Ramos (cell line): ENCODE results near the gene NCSTN.

Source experiments
- in situ Hi-C: fragments of 300-500 bp; cut with MboI; formaldehyde crosslinking; loops from one replicate; pipeline ENCODE4 v1.14.3; 2022; ENCODE audit warnings: low sequenced_read_pairs; ENCODE audit not compliant: unreplicated experiment

The NCSTN gene

GRCh38 chr1:160346958-160347357 lies 3.8 kb downstream of the NCSTN start:
- in situ Hi-C loops: no loop called here

DNA sequence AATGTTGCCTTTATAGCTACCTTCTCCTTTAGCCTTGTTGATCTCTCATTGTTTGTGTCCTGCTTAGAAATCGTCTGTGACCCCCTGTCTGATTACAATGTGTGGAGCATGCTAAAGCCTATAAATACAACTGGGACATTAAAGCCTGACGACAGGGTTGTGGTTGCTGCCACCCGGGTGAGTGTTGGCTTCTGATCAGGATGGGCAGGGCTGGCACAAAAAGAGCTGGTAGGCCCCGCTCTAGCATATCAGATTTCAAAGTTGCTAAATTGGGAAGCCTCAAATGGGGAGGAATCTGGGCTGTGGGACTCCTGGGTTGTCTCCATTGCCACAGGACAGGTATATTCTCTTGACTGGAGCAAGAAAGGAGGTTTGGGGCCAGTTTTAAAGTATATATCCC lies 8.4 kb downstream of the NCSTN start:
- in situ Hi-C loops: no loop called here

GRCh38 chr1:160352555-160352954 lies 9.4 kb downstream of the NCSTN start:
- in situ Hi-C loops: no loop called here

DNA sequence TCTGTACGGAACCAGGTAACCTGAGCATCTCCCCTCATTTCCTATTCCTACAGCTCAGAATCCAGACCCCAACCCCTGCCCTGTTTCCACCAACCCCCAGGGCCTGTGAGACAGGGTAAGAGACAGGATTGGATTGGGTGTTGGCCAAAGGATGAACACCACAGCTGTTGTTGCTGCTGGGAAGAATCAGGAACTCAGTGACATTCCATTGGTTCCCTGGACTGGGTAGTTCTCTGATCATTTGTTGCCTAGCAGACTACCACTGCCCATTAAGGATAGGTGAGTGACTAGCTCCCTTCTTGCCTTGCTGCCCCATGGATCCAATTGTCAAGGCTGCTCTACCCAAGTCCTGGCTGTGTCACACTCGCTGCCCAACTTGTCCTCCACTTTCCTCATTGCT lies 10.0 kb downstream of the NCSTN start:
- in situ Hi-C loops: no loop called here

DNA sequence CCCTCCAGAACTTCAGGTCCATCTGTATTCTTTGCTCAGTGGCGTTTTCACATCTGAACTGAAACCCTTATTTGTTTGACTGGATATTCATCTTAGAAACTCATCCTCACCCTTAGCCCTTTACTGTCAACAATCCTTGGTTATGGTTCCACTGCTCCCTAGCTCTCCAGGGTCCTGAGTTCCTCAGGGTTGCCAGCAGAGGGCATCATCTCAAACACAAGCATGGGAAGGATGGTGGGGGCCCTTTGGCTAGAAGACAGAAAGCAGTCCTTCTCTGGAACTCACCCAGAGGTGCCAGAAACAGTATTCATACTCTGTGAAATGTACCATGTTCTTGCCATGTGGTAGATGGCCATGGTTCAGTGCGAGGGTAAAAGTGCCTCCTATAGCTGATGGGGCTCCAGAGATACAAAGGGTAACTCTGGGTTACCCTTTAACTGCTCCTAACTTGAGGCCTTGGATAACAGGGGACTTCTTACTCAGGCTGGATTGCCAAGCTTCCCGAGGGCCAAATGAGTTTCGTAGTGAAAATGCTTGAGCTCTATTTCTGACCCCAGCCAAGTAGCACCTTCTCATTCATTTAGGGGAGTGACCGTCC lies 11.3 kb downstream of the NCSTN start:
- in situ Hi-C loops: no loop called here

- in situ Hi-C loops: no loop called here
These were observed 14.3 kb downstream of the NCSTN start for GRCh38 chr1:160357286-160358002.

DNA sequence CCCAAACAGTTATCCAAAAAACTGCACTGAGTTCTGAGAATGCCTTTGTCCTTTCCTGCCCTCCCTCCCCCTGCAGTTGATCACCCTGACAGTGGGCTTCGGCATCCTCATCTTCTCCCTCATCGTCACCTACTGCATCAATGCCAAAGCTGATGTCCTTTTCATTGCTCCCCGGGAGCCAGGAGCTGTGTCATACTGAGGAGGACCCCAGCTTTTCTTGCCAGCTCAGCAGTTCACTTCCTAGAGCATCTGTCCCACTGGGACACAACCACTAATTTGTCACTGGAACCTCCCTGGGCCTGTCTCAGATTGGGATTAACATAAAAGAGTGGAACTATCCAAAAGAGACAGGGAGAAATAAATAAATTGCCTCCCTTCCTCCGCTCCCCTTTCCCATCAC lies 14.9 kb downstream of the NCSTN start:
- in situ Hi-C loops: no loop called here

GRCh38 chr1:160359559-160360226 lies 16.5 kb downstream of the NCSTN start:
- in situ Hi-C loops: no loop called here

DNA sequence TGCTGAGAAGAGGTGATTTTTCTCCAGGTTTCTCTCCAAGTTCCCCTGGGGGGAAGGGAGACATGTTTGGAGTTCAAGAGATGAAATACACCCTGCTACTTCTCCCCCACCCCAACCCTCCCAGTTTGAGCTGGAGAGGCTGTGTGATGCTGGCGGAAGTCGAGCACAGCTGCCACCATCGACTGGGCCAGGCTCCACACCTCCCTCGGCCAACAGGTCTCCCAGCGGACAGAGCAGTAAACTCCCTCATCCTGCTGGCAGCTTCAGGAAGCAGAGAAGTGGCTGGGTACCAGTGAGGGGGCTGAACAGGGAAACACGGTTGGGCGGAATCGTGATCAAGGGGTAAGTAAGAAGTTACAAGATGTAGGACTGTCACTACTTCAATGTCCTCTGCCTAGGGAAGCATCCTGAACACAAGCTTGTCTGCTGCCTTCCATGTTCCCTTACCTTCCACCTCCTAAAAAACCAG lies 17.1 kb downstream of the NCSTN start:
- in situ Hi-C loops: no loop called here

DNA sequence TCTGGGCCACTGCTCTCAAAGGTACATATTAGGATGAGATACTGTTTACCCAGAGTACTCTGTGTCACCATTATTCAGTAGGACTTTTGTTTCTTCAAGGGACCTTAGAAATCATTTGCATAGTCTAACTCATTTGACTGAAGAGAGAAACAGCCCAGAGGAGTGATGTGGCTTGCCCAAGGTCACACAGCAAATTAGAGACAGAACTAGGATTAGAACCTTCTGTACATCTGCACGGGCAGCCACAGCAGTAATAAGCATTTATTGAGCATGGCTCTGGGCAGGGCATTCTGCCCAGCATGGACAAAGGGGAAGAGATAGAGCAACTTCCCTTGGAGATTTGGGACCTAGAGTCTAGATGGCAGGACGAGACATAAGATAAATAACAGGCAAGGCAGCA lies 18.0 kb downstream of the NCSTN start:
- in situ Hi-C loops: no loop called here

- in situ Hi-C loops: no loop called here
These were observed 18.6 kb downstream of the NCSTN start for GRCh38 chr1:160361814-160362167.

GRCh38 chr1:160362168-160362957 lies 19.2 kb downstream of the NCSTN start:
- in situ Hi-C loops: no loop called here

- in situ Hi-C loops: no loop called here
These were observed 19.8 kb downstream of the NCSTN start for GRCh38 chr1:160363010-160363409.

- in situ Hi-C loops: no loop called here
These were observed 21.0 kb downstream of the NCSTN start for GRCh38 chr1:160363951-160364735.

- in situ Hi-C loops: no loop called here
These were observed 22.1 kb downstream of the NCSTN start for GRCh38 chr1:160365325-160365724.

- in situ Hi-C loops: no loop called here
These were observed 23.7 kb downstream of the NCSTN start, which contains the start of gene NHLH1 for GRCh38 chr1:160366731-160367515. Gene NHLH1 (plus strand): TSS chr1:160367071. CDS start chr1:160370732, 3,661 bp downstream.

DNA sequence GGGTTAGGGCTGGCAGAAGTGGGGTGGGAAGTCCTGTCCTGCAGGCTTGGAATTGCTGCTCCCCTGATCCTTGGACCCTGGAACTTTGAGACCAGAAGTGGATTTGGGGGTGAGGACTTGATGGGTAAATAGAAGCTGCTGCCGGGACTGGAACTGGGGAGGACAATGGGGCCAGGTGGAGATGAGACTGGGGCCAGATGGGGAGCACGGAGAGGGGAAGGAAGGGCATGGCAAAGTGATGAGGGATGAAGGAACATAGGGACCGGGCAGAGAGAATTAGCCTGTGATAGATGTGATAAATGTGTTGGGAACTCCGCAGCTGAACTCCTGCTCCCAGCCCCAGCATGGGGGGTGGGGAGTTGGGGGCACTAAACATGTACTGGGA lies 24.3 kb downstream of the NCSTN start:
- in situ Hi-C loops: no loop called here

- in situ Hi-C loops: no loop called here
These were observed 25.0 kb downstream of the NCSTN start for GRCh38 chr1:160367934-160368923.
